Stimulated activated CD8-positive, alpha-beta memory T cell treated with anti-CD3 and anti-CD28 coated beads, Interleukin-15, amount 100 ng/mL, for 48 hours (primary cell): ENCODE results near the gene AKAP6.

Experiments
- DNase-seq, 2 donors: peaks; one replicate each; pipeline ENCODE4 v3.0.0-alpha.2; 2020; ENCODE audit warnings: low read depth in 2 of 2

The AKAP6 gene

DNA sequence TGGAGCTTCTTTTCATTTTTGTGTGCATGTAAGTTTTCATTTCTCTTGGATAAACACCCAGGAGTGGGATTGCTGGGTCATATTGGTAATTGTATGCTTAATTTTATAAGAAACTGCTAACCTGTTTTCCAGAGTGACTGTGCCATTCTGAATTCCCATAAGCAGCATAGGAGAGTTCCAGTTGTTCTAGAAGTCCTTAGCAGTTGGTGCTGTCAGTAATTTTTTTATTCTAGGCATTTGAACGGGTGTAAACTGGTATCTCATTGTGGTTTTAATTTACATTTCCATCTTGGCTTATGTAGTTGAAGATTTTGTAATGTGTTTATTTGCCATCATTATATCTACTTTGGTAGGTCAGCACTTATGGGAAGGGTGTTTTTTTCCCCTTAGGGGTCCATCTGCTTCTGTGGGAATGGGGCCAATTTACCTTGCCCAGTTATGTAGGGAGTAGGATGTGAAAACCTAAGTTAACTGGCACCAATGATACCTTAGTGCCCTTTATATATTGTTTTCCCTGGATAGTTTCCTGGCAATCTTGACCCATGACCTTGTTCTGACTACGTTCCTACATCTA lies 202.9 kb downstream of the AKAP6 start:
- no peak for DNase-seq

DNA sequence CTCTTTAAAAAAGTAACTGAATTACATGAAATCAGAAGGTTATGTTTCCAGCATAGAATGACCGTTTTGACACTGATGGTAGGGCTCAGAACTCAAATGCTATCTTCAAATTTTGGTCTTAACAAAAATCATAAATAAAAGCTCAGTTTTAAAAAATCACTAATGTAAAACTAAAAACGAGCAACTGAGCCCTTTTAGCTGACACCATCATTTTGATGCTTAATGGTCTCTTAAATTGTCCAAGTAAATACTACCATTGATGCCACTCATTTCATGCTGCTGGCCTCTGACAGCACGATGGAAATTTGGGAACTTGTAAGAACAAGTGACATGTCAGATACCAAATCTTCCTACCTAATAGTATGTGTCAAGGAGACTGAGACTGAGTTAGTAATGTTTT lies 205.0 kb downstream of the AKAP6 start:
- no peak for DNase-seq

- no peak for DNase-seq
Measured at GRCh38 chr14:32536175-32536574, 207.1 kb downstream of the AKAP6 start.

- no peak for DNase-seq
Measured at GRCh38 chr14:32537166-32537565, 208.1 kb downstream of the AKAP6 start.

GRCh38 chr14:32542507-32542906 lies 213.4 kb downstream of the AKAP6 start:
- DNase-seq: no peak

DNA sequence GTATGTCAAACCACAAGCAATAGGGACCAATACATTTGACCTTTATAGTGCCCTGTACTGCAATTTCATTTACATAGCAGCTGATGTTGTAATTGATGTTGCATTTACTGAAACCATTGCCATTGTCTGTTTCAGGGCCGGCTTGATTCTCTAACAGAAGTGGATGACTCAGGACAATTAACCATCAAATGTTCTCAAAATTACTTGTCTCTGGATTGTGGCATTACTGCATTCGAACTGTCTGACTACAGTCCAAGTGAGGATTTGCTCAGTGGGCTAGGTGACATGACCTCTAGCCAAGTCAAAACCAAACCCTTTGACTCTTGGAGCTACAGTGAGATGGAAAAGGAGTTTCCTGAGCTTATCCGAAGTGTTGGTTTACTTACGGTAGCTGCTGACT lies 216.0 kb downstream of the AKAP6 start:
- no peak for DNase-seq

DNA sequence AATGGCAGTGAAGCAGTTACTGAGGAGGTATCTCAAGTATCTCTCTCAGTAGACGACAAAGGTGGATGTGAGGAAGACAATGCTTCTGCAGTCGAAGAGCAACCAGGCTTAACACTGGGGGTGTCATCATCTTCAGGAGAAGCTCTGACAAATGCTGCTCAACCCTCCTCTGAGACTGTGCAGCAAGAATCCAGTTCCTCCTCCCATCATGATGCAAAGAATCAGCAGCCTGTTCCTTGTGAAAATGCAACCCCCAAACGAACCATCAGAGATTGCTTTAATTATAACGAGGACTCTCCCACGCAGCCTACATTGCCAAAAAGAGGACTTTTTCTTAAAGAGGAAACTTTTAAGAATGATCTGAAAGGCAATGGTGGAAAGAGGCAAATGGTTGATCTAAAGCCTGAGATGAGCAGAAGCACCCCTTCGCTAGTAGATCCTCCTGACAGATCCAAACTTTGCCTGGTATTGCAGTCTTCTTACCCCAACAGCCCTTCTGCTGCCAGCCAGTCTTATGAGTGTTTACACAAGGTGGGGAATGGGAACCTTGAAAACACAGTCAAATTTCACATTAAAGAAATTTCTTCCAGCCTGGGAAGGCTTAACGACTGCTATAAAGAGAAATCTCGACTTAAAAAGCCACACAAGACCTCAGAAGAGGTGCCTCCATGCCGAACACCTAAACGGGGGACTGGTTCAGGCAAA lies 216.6 kb downstream of the AKAP6 start:
- DNase-seq: no peak

DNA sequence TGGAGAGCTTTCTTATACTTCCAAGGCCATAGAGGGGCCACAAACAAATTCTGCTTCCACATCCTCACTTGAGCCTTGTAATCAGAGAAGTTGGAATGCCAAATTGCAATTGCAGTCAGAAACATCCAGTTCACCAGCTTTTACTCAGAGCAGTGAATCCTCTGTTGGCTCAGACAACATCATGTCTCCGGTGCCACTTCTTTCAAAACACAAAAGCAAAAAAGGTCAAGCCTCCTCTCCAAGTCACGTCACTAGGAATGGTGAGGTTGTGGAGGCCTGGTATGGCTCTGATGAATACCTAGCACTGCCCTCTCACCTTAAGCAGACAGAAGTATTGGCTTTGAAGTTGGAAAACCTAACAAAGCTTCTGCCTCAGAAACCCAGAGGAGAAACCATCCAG lies 217.1 kb downstream of the AKAP6 start:
- DNase-seq: no peak

GRCh38 chr14:32552766-32553165 lies 223.7 kb downstream of the AKAP6 start:
- DNase-seq: no peak

GRCh38 chr14:32559048-32559447 lies 229.9 kb downstream of the AKAP6 start:
- DNase-seq: no peak

DNA sequence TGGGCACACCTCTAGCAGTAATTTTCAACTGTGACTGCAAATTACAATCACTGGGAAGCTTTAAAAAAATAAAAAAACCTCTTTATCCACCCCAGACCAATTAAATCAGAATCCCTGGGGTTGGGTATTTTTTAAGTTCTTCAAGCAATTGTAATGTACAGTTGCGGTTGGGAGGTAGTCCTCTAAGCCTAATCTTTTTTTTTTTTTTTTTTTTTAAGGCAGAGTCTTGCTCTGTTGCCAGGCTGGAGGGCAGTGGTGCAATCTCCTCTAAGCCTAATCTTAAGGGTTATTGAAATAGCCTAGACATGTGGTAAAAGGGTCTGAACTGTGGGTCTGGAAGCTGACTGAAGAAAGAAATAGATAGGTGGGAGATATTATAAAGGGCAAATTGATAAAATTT lies 230.5 kb downstream of the AKAP6 start:
- no peak for DNase-seq

- DNase-seq: no peak
Measured at GRCh38 chr14:32560209-32560857, 231.2 kb downstream of the AKAP6 start.

GRCh38 chr14:32561520-32561919 lies 232.4 kb downstream of the AKAP6 start:
- no peak for DNase-seq

DNA sequence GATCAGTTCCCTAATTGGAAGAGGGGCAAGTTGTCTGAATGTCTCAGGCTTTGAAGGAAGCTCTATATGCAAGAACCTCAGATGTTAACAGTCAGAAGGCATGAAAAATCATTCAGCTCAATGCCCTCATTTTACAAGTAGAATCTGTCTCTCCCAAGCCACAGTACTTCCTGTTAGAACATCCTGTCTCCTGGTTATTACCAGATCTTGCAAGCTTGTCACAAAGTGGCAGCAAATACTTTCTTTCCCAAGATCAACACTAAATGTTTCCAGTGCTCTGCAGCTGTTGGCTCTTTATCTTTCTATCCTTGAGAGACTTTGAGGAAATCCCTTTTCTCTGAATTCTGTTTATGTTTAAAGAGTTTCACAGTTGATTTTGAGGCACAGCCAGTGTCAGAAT lies 235.5 kb downstream of the AKAP6 start:
- DNase-seq: no peak

DNA sequence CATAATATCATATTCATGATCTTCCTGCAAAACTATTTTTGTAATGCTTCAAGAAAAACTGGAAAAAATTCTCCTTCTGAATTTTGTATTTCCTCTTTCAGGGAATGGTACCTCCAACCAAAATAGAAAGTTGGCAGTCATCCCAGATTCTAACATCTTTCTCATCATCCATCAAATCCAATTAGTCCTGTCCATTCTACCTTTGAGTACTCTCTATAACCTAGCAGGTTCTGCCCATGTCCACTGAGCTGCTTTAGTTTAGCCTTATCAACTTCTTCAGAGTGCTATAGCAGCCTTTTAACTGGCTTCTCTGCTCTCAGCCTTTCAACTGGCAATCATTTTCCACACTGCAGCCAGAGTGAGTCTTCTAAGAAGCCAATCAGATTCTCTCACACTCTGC lies 236.2 kb downstream of the AKAP6 start:
- DNase-seq: no peak

DNA sequence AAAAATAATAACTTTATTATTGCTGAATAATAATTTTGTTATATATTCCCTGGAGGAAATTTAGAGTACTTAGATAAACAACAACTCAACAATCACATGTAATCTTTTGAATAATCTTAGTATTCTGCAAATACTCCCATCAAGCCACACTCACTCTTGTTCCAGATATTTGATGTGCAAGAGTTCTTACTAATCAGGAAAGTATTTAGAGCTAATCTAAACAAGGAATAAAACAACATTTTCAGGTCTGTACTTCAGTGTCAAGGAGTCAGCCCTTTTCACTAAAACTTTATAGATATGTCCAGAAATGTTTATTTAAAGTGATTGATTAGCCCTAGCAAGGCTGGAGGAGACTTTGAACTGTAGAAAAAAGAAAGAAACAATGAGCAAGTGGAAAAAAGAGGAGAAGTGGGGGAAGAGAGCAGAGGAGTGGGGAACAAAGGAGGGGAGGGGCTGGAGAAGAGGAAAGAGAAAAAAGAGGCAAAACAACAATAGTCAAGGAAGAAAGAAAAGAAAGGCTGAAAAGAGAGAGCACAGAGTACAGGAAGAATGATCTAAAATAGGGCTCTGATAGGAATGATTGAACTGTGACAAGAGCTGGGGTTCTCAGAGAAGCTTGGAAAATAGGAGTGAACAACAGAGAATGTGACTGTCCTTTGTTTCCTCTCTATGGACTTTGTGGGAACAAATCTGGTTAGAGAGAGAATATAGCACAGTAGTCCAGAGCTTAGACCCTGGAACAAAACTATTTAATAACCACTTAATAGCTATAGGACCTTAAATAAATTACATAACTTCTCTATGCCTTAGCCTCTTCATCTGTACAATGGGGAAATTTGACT lies 238.7 kb downstream of the AKAP6 start:
- no peak for DNase-seq

DNA sequence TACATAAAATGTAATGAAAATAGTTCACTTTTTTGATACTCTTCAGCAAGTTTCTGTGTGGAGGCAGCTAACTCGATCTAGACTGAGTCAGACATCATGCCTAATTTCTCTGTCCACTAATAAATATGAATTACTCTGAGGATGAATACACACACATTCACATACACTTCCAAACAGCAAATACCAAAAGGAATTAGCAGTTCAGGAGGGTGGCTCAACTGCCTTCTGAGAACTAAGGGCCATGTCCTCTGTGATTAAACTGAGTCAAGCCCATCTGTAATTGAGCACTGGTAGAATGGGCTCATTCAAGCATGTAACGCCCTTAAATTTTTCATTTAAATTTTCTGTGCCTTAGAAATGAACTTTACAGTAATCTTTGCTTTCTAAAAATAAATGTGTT lies 242.5 kb downstream of the AKAP6 start:
- DNase-seq: no peak

DNA sequence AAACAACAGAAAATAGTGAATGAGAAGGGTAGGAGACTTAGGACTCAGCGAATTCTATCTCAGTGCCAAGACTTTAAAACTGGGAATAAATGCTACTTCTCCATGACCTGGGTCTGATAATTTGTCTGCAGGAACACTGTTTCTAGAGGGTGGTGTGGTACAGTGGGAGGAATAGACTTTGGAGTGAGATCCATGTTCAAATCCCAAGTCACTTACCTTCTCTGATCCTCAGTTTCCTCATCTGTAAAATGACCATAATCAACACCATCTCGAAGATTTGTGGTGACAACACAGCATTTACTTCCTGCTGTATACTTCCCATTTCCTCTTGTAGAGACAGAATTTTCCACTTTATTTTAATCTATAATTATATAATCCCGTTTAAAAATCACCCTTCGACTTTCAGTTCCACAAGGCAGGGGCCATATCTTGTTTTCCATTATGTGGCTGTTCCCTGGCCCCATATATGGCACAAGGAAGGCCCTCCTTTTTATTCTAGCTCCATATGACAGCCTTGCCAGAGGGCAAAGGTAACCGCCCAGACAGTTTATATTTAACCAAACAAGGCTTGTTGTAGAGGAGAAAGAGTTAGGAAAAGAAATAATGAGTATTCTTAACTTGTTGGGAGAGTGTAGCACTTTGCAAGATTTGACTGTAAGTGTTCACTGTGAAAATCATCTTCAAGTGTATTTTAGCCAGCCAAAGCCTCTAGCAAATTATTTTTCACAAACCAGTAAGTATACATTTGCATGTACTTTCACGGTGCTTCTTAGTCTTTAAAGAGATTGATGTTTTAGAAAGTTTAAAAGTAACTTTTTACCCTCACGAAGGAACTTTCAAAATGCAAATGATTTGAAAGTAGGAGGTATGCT lies 243.1 kb downstream of the AKAP6 start:
- no peak for DNase-seq

DNA sequence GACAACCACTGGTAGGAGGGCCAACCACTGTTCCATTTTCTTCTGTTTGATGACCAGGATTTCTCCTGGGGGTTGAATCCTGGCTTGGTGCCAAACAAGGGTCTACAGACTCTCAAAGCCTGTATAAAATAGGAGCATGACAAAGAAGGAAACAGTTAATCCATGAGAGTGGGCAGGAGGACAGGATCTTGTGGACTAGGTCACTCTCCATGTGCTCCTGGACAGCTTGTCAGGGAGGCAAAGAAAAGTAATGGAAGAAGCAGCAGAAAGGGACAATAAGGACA lies 243.7 kb downstream of the AKAP6 start:
- DNase-seq: no peak

DNA sequence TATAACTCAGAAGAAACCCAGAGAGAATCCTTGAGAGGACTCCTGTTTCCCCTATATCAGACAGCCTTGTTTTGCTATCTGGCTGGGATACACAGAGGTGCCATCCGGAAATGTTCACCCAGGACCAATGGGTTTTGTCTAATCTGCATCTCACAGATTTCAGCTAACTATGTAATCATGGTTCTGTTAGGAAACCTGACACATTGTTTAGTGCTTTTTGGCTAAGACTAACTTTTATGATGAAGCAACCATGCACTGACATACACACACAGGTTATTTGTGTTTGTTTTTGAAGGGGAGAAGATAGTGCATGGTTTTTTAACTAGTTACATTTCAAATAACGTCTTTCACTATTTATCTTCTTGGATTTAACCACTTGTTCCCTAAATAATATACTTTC lies 245.2 kb downstream of the AKAP6 start:
- DNase-seq: no peak

DNA sequence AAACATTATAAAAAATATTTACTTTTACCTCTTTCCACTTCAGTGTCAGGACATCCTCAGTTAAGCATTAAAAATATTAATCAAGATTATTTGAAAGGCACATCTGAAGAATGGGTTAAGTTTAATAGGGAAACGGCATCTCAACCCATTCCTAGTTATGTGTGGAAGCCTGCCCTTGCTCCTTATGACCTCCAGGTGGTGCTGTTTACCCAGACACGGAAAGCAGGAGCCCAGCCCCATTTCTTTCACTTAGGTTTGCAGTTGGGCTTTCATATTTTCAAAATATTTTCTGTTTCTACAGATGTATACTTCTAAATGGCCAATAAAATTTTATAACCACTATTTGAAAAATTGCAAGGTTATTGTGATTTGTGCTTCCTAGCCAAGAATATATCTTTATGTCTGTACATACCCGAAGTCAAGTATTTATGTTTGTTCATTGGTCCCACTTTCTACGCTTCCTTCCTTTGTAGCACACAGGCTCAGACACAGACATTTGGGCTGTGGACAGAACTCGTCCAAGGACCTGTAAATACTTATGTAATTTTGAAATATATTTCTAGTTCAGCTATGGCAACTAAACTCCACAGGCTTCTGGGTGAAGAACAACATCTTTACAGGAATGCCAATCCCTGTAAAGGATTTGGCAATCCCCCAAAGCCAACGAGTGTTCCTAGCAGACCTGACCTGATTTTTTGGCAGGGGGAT lies 247.1 kb downstream of the AKAP6 start:
- no peak for DNase-seq
